Glutamatergic neuron (in vitro differentiated cells): ENCODE measurements around the gene ZNF672. TPM values are rescaled to one million over a fixed set of nuclear protein-coding genes. Genes with fewer than 3 reads are reported as not detected.

Experiments
- DNase-seq: peaks from one replicate; pipeline ENCODE4 v3.0.0; 2022
- H3K27ac Mint-ChIP-seq: one replicate; pipeline ENCODE4 v1.8.0; 2020; ENCODE audit warnings: mild to moderate bottlenecking, mixed read lengths, inconsistent platforms; ENCODE audit not compliant: unreplicated experiment
- H3K27me3 Mint-ChIP-seq: one replicate; pipeline ENCODE4 v1.8.0; 2020; ENCODE audit warnings: mild to moderate bottlenecking, moderate library complexity, mixed read lengths, inconsistent platforms; ENCODE audit not compliant: unreplicated experiment
- H3K36me3 Mint-ChIP-seq: one replicate; pipeline ENCODE4 v1.8.0; 2020; ENCODE audit warnings: mild to moderate bottlenecking, mixed read lengths, inconsistent platforms; ENCODE audit not compliant: unreplicated experiment
- H3K4me1 Mint-ChIP-seq: one replicate; pipeline ENCODE4 v1.8.0; 2020; ENCODE audit warnings: mild to moderate bottlenecking, low read depth, mixed read lengths, inconsistent platforms; ENCODE audit not compliant: unreplicated experiment
- H3K4me3 Mint-ChIP-seq: one replicate; pipeline ENCODE4 v1.8.0; 2020; ENCODE audit warnings: mild to moderate bottlenecking, mixed read lengths, inconsistent platforms; ENCODE audit not compliant: unreplicated experiment
- H3K9me3 Mint-ChIP-seq: one replicate; pipeline ENCODE4 v1.8.0; 2020; ENCODE audit warnings: mild to moderate bottlenecking, moderate library complexity, mixed read lengths, inconsistent platforms; ENCODE audit not compliant: unreplicated experiment
- total RNA-seq: library from RNA; stranded (reverse); fragmentation: NEBNext Ultra II Directional; extraction: Animal tissue kit (Norgen Biotek cat#: 25700); gene quantifications from one replicate; pipeline ENCODE4 v1.2.1, GENCODE V29; 2021; ENCODE audit not compliant: unreplicated experiment
- TF ChIP-seq, protein P1 (sequence below): fragments of 200-600 bp; sonication (generic); IDR thresholded peaks from one replicate; pipeline ENCODE4 v1.5.0; 2021; ENCODE audit not compliant: partially characterized antibody, unreplicated experiment

Gene ZNF672
- total RNA-seq, 1 donor from 2014 or later: 30.5 TPM

DNA sequence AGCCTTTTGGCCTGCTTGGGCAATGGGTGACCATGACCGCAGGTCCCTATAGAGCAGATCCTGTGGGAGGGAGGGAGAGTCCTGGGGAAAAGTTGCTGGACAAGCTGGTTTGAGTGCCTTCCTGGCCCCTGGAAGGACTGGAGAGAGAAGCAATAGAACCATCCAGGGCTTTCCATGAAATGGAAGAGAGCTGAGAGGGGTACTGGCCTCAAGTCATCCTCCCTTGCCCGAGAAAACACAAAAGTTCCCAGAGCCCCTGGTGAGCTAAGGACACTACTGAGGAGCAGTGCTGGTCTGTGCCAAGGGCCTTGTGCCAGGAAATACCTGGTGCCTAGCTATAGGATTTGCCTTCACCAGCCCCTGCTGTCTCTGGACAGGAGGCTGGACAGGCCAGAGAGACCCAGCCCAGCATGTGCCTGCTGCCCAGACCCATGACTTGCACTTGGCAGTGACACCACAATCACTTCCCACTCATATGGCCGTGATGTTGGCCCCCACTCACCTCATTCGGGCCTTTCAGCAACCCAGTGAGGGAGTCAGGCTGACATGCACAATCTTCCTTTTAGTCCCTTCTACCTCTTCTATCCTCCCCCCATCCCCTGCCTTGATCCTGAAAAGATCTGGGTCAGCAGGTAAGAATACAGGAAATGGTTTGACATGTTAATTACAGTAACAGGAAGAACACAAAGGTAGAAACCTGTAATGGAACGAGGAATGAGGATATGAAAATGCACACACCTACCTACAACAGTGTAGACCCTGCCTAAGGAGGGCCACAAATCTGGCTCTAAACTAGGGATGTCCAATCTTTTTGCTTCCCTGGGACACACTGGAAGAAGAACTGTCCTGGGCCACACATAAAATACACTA is 19.3 kb upstream of the ZNF672 start:
- Mint-ChIP-seq H3K4me3 (no peak overlapping the region), H3K4me1 (peaks cover 17% of the 10 kb centered on the region), H3K36me3 (peaks cover 6% of the 10 kb centered on the region)

DNA sequence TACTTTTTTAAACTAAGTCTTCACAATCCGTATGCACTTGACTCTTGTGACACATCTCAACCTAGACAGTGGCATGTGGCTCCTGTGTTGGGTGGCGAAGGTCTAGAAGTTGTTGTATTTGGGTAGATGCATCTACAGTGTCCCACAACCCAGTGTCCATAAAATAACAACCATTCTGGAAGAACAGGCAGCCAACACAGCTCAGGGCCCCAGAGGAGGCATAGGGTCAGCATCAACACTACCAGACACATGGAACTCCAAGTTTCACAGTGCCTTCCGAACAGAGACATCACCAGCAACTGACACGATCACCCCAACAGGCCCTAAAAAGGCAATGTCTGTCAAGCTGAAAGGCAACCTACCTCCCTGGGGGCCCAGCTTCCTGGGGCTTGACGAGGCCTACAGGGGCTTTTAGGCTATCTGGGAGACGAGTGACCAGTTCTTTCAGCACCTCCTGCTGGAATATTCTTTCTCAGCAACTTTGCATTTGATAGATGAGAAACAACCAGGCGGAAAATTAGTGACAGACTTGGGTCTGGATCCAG is 17.9 kb upstream of the ZNF672 start:
- H3K36me3 Mint-ChIP-seq: peaks cover 10% of the 10 kb centered on the region
- peaks cover 28% of the 10 kb centered on the region for H3K4me1 Mint-ChIP-seq
- no peak overlapping the region for H3K4me3 Mint-ChIP-seq
- TF ChIP-seq, protein P1, sequence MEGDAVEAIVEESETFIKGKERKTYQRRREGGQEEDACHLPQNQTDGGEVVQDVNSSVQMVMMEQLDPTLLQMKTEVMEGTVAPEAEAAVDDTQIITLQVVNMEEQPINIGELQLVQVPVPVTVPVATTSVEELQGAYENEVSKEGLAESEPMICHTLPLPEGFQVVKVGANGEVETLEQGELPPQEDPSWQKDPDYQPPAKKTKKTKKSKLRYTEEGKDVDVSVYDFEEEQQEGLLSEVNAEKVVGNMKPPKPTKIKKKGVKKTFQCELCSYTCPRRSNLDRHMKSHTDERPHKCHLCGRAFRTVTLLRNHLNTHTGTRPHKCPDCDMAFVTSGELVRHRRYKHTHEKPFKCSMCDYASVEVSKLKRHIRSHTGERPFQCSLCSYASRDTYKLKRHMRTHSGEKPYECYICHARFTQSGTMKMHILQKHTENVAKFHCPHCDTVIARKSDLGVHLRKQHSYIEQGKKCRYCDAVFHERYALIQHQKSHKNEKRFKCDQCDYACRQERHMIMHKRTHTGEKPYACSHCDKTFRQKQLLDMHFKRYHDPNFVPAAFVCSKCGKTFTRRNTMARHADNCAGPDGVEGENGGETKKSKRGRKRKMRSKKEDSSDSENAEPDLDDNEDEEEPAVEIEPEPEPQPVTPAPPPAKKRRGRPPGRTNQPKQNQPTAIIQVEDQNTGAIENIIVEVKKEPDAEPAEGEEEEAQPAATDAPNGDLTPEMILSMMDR: no peak
- no peaks in the 10 kb centered on the region for H3K9me3 Mint-ChIP-seq
- peaks cover 2% of the 10 kb centered on the region for H3K27me3 Mint-ChIP-seq
- no peak overlapping the region for H3K27ac Mint-ChIP-seq
- no peak for DNase-seq

More for the DNA sequence above, 19.3 kb upstream of the ZNF672 start:
- Mint-ChIP-seq H3K9me3 (no peaks in the 10 kb centered on the region), H3K27me3 (no peaks in the 10 kb centered on the region), H3K27ac (no peak overlapping the region)
- TF ChIP-seq, protein P1: no peak
- DNase-seq: no peak

DNA sequence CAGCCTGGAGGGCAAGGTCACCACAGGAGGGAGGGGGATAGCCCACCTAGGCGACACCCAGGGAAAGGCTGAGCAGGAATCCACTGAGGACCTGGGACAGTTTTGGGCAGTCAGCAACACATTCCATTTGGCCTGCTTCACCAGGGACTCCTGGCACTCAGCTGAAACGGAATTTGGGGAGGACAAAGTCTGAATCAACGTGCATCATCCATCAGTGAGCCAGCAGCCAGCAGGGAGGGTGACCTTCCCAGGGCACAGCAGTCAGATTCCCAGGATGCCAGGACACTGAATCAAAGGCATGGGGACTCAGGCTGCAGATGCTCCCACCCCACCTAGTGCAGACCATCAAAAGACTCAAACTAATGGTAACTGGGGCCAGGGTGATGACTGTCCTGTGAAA is 16.9 kb upstream of the ZNF672 start:
- no peak for DNase-seq
- Mint-ChIP-seq H3K27ac (no peak overlapping the region), H3K4me3 (peak overlapping the region; percentile 45), H3K4me1 (peaks cover 28% of the 10 kb centered on the region), H3K36me3 (peaks cover 10% of the 10 kb centered on the region), H3K9me3 (peaks cover 6% of the 10 kb centered on the region), H3K27me3 (peaks cover 9% of the 10 kb centered on the region)
- TF ChIP-seq, protein P1: no peak

DNA sequence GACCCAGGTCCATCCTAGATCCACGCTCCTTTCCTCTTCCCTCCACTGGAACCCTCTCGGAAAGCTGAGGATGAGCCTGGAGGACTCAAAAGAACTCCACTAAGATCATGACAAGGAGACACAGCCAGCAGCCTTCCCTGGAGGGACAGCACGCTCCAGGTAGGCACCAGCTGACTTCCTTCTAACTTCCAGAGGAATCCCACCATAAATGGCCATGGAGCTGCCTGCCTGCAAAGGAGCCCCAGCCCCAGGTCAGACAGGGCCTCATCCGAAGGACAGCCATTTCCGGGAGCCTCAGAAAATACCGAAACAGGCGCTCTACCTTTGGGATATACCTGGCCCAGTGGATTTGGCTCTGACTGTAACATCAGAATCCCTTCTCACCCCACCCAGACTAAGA is 16.4 kb upstream of the ZNF672 start:
- no peak overlapping the region for H3K27ac Mint-ChIP-seq
- peaks cover 9% of the 10 kb centered on the region for H3K27me3 Mint-ChIP-seq
- H3K4me1 Mint-ChIP-seq: peaks cover 29% of the 10 kb centered on the region
- no peak overlapping the region for H3K4me3 Mint-ChIP-seq
- H3K36me3 Mint-ChIP-seq: peaks cover 10% of the 10 kb centered on the region
- no peak for DNase-seq
- TF ChIP-seq, protein P1: no peak
- H3K9me3 Mint-ChIP-seq: peaks cover 6% of the 10 kb centered on the region
